NT2/D1 (cell line): ENCODE measurements around the gene ZNF784.

Source experiments
- SUZ12 ChIP-seq: IDR thresholded peaks from 2 replicates; pipeline ENCODE4 v1.6.1; 2011; ENCODE audit not compliant: insufficient read length, insufficient read depth; ENCODE audit errors: extremely low read depth
- ZNF274 ChIP-seq: IDR thresholded peaks from 2 replicates; pipeline ENCODE4 v1.6.1; 2011; ENCODE audit warnings: mild to moderate bottlenecking, low read depth, low read length

DNA sequence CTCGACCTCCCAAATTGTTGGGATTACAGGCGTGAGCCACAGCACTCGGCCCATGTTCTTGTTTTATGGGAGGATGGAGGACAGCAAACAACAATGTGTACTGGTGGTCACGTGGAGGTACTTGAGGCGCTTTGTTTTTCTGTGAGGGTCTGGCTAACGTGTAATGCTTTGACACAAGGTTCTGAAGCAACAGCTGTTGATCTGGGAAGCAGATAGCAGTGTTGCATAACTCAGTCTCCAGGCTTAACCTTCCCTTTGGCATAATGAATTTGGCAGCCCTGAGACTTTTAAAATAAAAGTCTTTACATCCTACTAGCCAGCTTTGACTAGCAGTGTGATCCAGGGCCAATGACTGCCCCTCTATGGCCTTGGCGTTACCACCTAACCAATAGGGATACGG, 9.5 kb upstream of the ZNF784 start:
- TF ChIP-seq SUZ12 (no peak), ZNF274 (no peak)
